HepG2 (cell line): Measurements from ENCODE around the gene G6PD. TPM values are rescaled to one million over a fixed set of nuclear protein-coding genes. Genes with fewer than 3 reads are reported as not detected.

Experiments
- ARID4A ChIP-seq: sonication (generic); formaldehyde crosslinking; IDR thresholded peaks from 2 replicates; pipeline ENCODE4 v1.5.0; 2020; ENCODE audit warnings: mild to moderate bottlenecking, missing genetic modification reagents, borderline replicate concordance
- KIAA2018 ChIP-seq: sonication (generic); formaldehyde crosslinking; IDR thresholded peaks from 2 replicates; pipeline ENCODE4 v1.5.0; 2020; ENCODE audit warnings: mild to moderate bottlenecking, missing genetic modification reagents, borderline replicate concordance
- NR2F2 ChIP-seq: IDR thresholded peaks from 2 replicates; pipeline ENCODE4 v1.6.1; 2012; ENCODE audit warnings: low read depth, inconsistent platforms, borderline replicate concordance
- TEF ChIP-seq: sonication (generic); formaldehyde crosslinking; IDR thresholded peaks from 2 replicates; pipeline ENCODE4 v1.5.0; 2020; ENCODE audit warnings: missing genetic modification reagents
- TRAFD1 ChIP-seq: sonication (generic); formaldehyde crosslinking; IDR thresholded peaks from 2 replicates; pipeline ENCODE4 v1.5.1; 2020; ENCODE audit warnings: missing genetic modification reagents, mild to moderate bottlenecking, borderline replicate concordance
- ZBTB2 ChIP-seq: sonication (generic); formaldehyde crosslinking; IDR thresholded peaks from 2 replicates; pipeline ENCODE4 v1.8.0; 2022; ENCODE audit warnings: low read depth, missing genetic modification reagents
- ZEB1 ChIP-seq: IDR thresholded peaks from 2 replicates; pipeline ENCODE4 v1.6.1; 2012; ENCODE audit warnings: mild to moderate bottlenecking, low read depth, inconsistent platforms; ENCODE audit not compliant: insufficient replicate concordance
- ZNF614 ChIP-seq: IDR thresholded peaks from 2 replicates; pipeline ENCODE4 v1.6.1; 2018; ENCODE audit warnings: missing biosample characterization, missing genetic modification reagents, inconsistent platforms, borderline replicate concordance
- ZSCAN21 ChIP-seq: sonication (generic); formaldehyde crosslinking; IDR thresholded peaks from 2 replicates; pipeline ENCODE4 v1.8.0; 2022; ENCODE audit warnings: mild to moderate bottlenecking, missing genetic modification reagents, moderate library complexity, borderline replicate concordance
- polyA plus RNA-seq, 8 experiments: library from polyadenylated mRNA; depleted of rRNA in 3 of 8; stranded (reverse) in 7 of 8; unstranded in 1 of 8; fragments of >200 nt; fragmentation: Illumina TruSeq in 4 of 8; extraction: Trizol in 4 of 8; gene quantifications; 2 replicates each; pipeline versions ENCODE4 v1.2.1 to v1.2.3, GENCODE V29; 2011 to 2016; ENCODE audit warnings: low read depth in 4 of 8, missing spikeins in 1 of 8, mixed read lengths in 1 of 8; ENCODE audit not compliant: insufficient read depth in 1 of 8
- total RNA-seq, 5 experiments: library from RNA; depleted of rRNA; stranded (reverse); fragments of >200 nt; fragmentation: Illumina TruSeq; extraction: Trizol; gene quantifications; 2 replicates each; pipeline ENCODE4 v1.2.3, GENCODE V29; 2016; ENCODE audit warnings: low read depth in 1 of 5

The G6PD gene
- total and polyA plus RNA-seq, 2 of the 13 experiments (the other 11 are each of a cell fraction or from before 2014, with no cell fraction given), result 18.8 to 28.8 TPM

GRCh38 chrX:154517101-154517781 lies 29.4 kb downstream of the G6PD start (continued):
- TF ChIP-seq ARID4A (peak; percentile 37; the same call in 1 of the 2 replicates), NR2F2 (peak; percentile 46; the same call in 1 of the 2 replicates), TEF (CRISPR knock-in tag) (no peak), TRAFD1 (CRISPR knock-in tag) (no peak), ZSCAN21 (CRISPR knock-in tag) (peak; percentile 38; the same call in 1 of the 2 replicates), ZEB1 (no peak), ZBTB2 (CRISPR knock-in tag) (no peak), KIAA2018 (no peak), ZNF614 (CRISPR knock-in tag) (no peak)
